Activated CD4-positive, alpha-beta T cell treated with anti-CD3 and anti-CD28 coated beads, Interleukin-2, amount 50 U/mL, for 48 hours (primary cell): ENCODE data around the gene ITPR3.
A peak's percentile ranks its signal among the peaks of the same experiment; 100 is the strongest.

Source experiments
- DNase-seq, 2 experiments: peaks; one replicate each; pipeline ENCODE4 v3.0.0-alpha.2; 2020

Gene ITPR3

GRCh38 chr6:33705955-33706725 lies 85.0 kb downstream of the ITPR3 start:
- no peak for DNase-seq

- DNase-seq: no peak
Measured at GRCh38 chr6:33707771-33708170, 86.6 kb downstream of the ITPR3 start.

GRCh38 chr6:33708516-33709204 lies 87.5 kb downstream of the ITPR3 start:
- no peak for DNase-seq

DNA sequence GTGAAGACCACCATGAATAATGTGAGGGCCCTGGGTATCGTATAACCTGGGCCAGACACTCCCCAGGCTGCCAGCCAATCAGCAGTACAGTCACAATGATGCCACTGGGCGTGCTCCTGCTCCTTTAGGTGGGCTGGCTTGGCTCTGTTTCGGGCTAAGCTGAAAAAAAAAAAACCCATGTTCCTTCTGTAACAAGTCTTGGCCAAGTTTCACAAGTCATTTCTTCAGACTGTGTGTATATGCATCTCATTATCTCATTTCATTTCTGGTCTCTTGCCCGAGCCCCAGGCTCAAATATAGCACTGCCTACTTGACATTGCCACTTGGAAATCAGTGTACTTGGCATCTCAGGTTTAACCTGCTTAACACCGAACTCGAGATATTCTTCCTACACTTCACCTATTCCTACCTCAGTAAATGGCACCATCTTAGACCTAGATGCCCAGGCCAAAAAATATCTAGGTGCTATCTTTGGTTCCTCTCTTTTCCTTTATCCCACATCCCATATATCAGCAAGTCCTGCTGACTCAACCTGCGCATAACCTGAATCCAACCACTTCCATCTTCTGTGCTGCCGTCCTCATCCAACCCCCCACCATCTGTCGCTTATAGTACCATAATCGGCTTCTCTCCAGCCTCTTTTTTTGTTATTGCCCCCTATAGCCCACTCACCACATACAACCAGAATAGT lies 88.6 kb downstream of the ITPR3 start:
- DNase-seq: no peak

DNA sequence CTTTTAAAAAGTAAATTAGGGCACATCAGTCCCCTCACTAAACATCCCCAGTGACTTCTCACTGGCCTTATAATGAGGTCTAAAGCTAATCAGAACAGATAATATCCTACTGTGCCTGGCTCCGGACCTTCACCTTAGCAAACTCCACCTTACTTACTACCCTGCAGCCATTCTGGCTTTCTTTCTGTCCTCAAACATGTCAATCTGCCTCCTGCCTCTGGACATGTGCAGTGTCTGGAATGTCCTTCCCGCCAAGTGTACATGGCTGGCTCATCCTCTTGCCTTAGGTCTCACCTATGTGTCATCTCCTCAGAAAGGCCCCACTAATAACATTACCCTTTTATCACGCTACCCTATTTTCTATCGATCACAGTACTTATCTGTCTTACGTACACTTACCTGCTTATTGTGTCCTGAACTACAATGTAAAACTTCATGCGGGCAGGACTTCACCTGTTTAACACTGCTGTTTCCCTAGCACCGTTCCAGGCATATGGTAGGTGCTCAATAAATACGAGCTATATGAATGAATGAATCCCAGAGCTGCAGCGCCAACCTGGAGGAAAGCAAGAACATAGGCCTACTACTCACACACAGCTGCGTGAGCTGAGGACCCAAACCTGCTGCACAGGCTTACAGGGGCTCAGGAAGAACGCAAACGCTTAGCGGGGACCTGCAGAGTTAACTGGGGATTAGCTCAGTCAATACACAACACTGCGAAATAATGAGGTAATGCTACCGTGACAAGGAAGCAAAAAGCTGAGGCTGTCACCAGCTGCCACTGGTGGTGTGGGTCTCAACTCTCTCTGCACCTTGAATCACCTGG lies 89.4 kb downstream of the ITPR3 start:
- peak in 1 of 2 experiments; percentile 15 for DNase-seq

- peak; percentile 96 for DNase-seq
Measured at GRCh38 chr6:33711140-33712129, 90.3 kb downstream of the ITPR3 start, which contains the start of gene UQCC2. TSS of gene UQCC2 (minus strand) at chr6:33711700. CDS start at chr6:33711686, 14 bp downstream.

- DNase-seq: no peak
Measured at GRCh38 chr6:33712914-33713313, 91.8 kb downstream of the ITPR3 start.

DNA sequence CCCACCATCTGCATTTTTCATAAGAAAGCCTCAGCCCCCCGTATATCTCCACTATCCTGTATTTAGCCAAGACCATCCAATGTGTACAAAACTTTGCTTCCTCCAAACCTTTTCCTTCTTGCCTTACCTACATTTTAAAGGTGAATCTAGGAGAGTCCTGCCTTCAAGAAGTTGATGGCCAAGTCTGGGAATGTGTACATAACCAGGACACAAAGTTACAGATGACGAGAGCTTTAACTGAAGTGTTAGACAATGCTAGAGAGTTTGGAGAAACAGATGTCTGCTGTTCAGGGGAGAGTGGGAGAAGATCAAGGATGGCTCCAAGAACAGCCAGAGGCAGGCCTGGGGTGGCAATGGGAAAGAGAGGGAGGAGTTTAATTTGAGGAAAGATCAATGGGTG lies 92.7 kb downstream of the ITPR3 start:
- DNase-seq: no peak

DNA sequence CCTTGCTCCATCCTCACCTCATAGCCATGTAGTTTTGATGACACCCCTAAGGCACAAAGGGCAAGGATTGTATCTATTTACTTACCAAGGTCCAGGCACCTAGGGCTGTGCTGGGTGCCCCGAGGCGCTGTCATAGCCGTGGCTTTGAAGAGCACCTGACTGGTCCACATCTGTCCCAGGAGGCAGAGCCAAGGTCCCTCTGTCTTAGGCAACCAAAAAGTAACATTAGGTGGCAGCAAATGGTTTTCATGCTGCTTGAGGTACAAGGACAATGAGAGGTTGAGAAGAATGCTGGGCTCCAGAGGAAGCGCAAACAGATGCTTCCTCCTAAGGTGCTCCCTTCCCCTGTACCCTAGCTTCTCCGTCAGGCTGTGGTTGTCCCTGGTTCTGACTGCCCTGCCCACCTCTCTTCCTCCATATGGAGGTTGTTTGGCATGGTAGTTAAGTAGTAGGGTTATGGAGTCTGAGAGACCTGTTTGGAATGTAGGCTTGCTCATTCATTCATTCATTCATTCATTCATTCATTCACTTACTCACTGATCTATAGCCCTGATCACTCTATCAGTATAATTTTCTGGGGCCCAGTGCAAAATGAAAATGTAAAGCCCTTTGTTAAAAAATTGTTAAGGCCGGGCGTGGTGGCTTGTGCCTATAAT lies 93.4 kb downstream of the ITPR3 start:
- DNase-seq: no peak

GRCh38 chr6:33716379-33716778 lies 95.3 kb downstream of the ITPR3 start:
- no peak for DNase-seq

GRCh38 chr6:33716890-33717632 lies 95.9 kb downstream of the ITPR3 start:
- DNase-seq: no peak

DNA sequence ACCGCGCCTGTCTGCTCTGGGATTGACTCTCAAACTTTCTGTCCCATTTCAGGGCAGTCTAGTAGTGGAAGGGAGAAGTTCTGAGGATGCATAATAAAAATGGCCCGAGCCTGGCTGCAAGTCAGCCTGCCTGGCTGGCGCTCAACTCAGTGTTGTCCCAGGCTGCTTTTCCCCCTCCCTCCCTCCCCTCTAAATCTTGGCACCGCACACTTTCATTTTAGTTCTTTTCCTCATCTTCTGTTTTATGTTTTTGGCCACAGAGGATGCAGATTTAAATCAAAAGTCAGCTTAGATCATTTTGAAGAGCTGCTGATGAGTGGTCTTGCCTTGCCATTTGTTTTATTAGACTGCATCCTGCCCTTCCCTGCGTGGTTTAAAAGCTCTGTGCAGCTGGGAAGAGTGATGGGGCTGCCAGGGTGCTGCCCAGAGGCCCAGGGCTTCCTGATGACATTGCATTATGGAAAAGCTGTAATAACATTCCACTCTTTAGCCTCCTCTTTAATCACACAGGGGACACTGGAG lies 96.9 kb downstream of the ITPR3 start:
- DNase-seq: no peak

- no peak for DNase-seq
Measured at GRCh38 chr6:33718713-33719112, 97.6 kb downstream of the ITPR3 start.

DNA sequence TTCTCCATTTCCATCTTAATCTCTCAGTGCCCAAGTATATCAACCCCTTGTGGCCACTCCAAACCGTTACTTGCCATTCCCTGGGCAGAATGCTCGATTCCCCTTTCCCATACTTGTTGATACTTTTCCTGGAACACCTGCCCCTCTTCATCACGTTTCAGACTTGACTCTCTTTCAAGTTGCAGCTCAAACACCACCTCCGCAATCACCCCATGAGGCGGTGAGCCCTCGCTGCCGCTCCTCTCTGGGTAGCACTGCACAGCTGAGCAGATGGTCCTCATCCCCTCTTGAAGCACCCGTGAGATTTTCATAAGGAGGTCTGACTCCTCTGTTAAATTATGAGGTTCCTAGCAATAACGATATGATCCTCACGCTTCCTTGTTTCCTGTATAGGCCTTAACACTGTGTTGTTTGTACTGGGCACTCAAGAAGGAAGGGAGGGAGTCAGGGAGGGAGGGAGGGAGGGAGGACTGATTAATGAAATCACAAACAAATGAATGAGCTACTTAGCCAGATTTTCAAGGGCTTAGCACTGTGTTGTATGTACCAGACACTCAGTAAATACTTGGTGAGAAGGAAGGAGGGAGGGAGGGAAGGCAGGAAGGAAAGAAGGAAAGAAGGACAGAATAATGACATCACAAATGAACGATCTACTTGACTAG lies 98.3 kb downstream of the ITPR3 start:
- DNase-seq: no peak

DNA sequence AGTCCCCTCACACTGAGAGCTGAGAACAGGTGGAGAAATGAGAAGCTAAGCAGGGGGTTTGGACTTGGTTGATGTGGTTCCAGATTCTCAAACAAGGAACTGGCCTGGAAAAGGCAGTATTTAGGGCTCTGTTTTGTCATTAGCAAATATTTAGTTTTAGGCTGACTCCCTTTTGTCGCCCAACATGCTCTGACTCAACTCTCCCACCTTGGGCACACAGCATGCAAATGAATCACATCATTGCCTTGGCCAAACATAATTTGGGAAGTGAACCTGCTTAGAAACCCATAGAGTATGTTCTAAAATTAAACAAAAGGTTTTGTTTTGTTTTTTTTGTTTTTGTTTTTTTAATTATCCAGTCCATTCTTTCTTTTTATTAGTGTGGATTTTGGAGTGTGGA lies 99.9 kb downstream of the ITPR3 start:
- DNase-seq: no peak

DNA sequence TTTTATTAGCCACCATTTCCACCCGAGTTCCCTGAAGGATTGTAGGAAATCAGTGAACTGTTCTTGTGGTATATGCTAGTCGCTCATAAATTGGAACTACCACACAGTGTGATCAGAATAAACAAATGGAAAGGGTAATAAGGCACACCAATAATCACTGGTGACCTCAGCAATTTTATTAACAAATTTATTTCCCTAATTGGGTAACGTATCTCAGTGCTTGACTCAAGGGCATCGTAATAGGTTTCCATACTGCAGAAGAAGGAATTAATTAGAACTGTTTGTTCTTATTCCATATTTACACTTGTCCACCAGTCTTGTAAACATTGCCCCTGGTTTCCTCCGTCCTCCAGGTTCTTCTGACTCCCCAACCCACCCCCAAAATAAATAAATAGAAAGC lies 100.4 kb downstream of the ITPR3 start:
- DNase-seq: no peak

DNA sequence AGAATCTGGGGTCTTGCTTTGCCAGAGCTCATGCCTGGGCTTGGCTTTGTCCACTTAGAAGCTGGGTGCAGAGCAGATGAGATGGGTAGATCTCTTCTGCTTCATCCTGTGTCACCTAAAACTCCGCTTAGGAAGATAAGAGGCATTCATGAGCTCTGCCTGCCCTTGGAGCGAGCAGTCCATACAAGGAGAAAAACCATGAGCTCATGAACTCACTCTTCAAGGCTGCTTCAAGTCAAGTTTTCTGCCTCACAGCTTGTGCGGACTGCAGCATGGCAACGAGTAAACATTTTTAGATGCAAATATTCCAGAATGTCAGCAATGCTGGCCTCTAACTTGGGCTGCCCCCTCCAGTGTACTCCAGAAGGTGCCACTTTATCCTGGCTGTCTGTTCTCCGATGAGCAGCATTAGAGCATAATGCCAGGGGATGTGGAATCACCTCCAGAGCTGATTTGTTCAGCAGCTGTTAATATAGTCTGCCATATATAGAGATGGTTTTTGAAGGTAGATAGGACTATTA lies 101.0 kb downstream of the ITPR3 start:
- no peak for DNase-seq

GRCh38 chr6:33723371-33724085 lies 102.4 kb downstream of the ITPR3 start:
- no peak for DNase-seq
